Chondrocyte (in vitro differentiated cells): ENCODE data around the gene CYP4Z1. TPM values are rescaled to one million over a fixed set of nuclear protein-coding genes. Genes with fewer than 3 reads are reported as not detected.

ENCODE experiments used
- DNase-seq: peaks from one replicate; pipeline ENCODE4 v3.0.0; 2021; ENCODE audit warnings: mixed read lengths, low spot score
- H3K27ac Mint-ChIP-seq: one replicate; pipeline ENCODE4 v1.8.0; 2021; ENCODE audit warnings: mild to moderate bottlenecking, moderate library complexity, mixed read lengths; ENCODE audit not compliant: unreplicated experiment
- H3K27me3 Mint-ChIP-seq: 2 replicates; pipeline ENCODE4 v1.8.0; 2021; ENCODE audit warnings: low read depth, mixed read lengths
- H3K36me3 Mint-ChIP-seq: 2 replicates; pipeline ENCODE4 v1.8.0; 2021; ENCODE audit warnings: low read depth, mixed read lengths
- H3K4me1 Mint-ChIP-seq: 2 replicates; pipeline ENCODE4 v1.8.0; 2021; ENCODE audit warnings: low read depth, mild to moderate bottlenecking, mixed read lengths
- H3K4me3 Mint-ChIP-seq: one replicate; pipeline ENCODE4 v1.8.0; 2021; ENCODE audit warnings: mild to moderate bottlenecking, moderate library complexity, mixed read lengths; ENCODE audit not compliant: unreplicated experiment
- H3K9me3 Mint-ChIP-seq: 2 replicates; pipeline ENCODE4 v1.8.0; 2021; ENCODE audit warnings: low read depth, mixed read lengths
- CTCF ChIP-seq: fragments of 200-600 bp; sonication (generic); IDR thresholded peaks from 2 replicates; pipeline ENCODE4 v1.5.0; 2021; ENCODE audit warnings: antibody characterized with exemption, mild to moderate bottlenecking, moderate library complexity
- long read RNA-seq: library from polyadenylated mRNA; stranded (forward); transcript quantifications from one replicate; pipeline ENCODE4 v2.0.0, GENCODE V29; 2021
- total RNA-seq: library from RNA; stranded (reverse); gene quantifications from 3 replicates; pipeline ENCODE4 v1.2.1, GENCODE V29; 2021

The CYP4Z1 gene
- not detected in 3 replicates for total RNA-seq
- long read RNA-seq, partial matches to known transcripts: 0 of 1 reads
- long read RNA-seq, other reads (novel, unspliced or antisense): 1 of 1 reads

GRCh38 chr1:47067097-47067594 lies at the start of gene CYP4Z1:
TSS of gene CYP4Z1 (plus strand) at chr1:47067231. CDS start at chr1:47067491, 260 bp downstream.
- peaks cover 35% of the 10 kb centered on the region for H3K27me3 Mint-ChIP-seq
- H3K4me1 Mint-ChIP-seq: peaks cover 9% of the 10 kb centered on the region
- no peak for TF ChIP-seq CTCF
- no peak for DNase-seq
- no peak within 1 kb of the TSS for H3K4me3 Mint-ChIP-seq
- no peaks in the 10 kb centered on the region for H3K9me3 Mint-ChIP-seq
- H3K27ac Mint-ChIP-seq: no peak within 1 kb of the TSS
- H3K36me3 Mint-ChIP-seq: no peaks in the 10 kb centered on the region

GRCh38 chr1:47021070-47021469 lies 46.0 kb upstream of the CYP4Z1 start:
- H3K9me3 Mint-ChIP-seq: peaks cover 4% of the 10 kb centered on the region
- peaks cover 39% of the 10 kb centered on the region for H3K4me1 Mint-ChIP-seq
- TF ChIP-seq CTCF: no peak
- no peak overlapping the region for H3K4me3 Mint-ChIP-seq
- DNase-seq: no peak
- peaks cover 19% of the 10 kb centered on the region for H3K27me3 Mint-ChIP-seq
- no peaks in the 10 kb centered on the region for H3K36me3 Mint-ChIP-seq
- H3K27ac Mint-ChIP-seq: peak overlapping the region; percentile 5

GRCh38 chr1:47023268-47024140 lies 43.5 kb upstream of the CYP4Z1 start, which contains the start of gene CYP4X1:
TSS of gene CYP4X1 (plus strand) at chr1:47023669. CDS start at chr1:47023818, 149 bp downstream.
- no peak for TF ChIP-seq CTCF
- H3K4me3 Mint-ChIP-seq: peak within 1 kb of the TSS; percentile 68
- H3K36me3 Mint-ChIP-seq: no peaks in the 10 kb centered on the region
- peaks cover 14% of the 10 kb centered on the region for H3K27me3 Mint-ChIP-seq
- H3K4me1 Mint-ChIP-seq: peaks cover 37% of the 10 kb centered on the region
- no peak for DNase-seq
- H3K27ac Mint-ChIP-seq: peak within 1 kb of the TSS; percentile 45
- no peaks in the 10 kb centered on the region for H3K9me3 Mint-ChIP-seq

- Mint-ChIP-seq H3K4me3 (peak overlapping the region; percentile 68), H3K27ac (peak overlapping the region; percentile 38), H3K4me1 (peaks cover 39% of the 10 kb centered on the region), H3K36me3 (no peaks in the 10 kb centered on the region), H3K27me3 (peaks cover 14% of the 10 kb centered on the region), H3K9me3 (no peaks in the 10 kb centered on the region)
- DNase-seq: no peak
- no peak for TF ChIP-seq CTCF
Measured at GRCh38 chr1:47024141-47024801, 42.8 kb upstream of the CYP4Z1 start.

- DNase-seq: no peak
- Mint-ChIP-seq H3K4me3 (no peak overlapping the region), H3K27me3 (peaks cover 11% of the 10 kb centered on the region), H3K36me3 (no peaks in the 10 kb centered on the region), H3K4me1 (peaks cover 30% of the 10 kb centered on the region), H3K9me3 (no peaks in the 10 kb centered on the region), H3K27ac (no peak overlapping the region)
- TF ChIP-seq CTCF: no peak
Measured at GRCh38 chr1:47030170-47030805, 36.7 kb upstream of the CYP4Z1 start.
